Measurements from ENCODE around the gene XYLT2.

XYLT2 gene

DNA sequence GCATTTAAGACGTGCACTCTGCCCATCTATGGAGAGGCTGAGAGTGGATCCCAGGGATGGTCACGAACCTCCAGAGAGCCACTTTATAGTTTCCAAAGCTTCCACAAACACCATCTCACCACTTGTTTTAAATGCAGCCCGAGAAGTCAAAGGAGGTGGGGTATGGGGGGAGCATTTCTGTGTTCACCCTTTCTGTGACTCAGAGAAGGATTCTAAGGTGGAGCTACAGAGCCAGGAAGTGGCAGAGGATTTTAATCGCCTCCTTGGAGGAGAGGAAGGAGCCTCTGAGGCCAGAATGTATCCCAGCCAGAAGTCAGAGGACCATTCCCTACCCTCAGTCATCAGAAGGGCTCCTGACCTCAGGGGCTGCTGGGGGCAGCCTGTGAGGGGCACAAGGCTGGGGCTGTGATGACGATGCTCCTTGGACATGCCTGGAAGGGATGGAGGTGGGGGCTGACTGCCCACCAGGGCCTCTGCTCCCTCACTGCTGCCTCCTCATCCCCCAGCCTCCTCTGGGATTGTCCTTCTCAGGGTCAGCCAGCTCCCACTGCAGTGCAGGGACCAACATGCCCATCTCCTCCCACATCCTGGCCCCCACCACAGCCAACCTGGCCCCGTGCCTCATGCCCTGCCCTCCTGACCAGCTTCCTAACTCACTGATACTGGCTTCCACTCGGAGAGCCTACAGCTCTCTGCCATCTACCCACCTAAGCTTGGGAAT is 2.8 kb downstream of the XYLT2 start:
- DNase-seq (ENCODE audit: low read depth, low spot score), result no peak

GRCh38 chr17:50349243-50349600 is 3.3 kb downstream of the XYLT2 start:
- no peak for DNase-seq (ENCODE audit: low read depth, low spot score)

DNA sequence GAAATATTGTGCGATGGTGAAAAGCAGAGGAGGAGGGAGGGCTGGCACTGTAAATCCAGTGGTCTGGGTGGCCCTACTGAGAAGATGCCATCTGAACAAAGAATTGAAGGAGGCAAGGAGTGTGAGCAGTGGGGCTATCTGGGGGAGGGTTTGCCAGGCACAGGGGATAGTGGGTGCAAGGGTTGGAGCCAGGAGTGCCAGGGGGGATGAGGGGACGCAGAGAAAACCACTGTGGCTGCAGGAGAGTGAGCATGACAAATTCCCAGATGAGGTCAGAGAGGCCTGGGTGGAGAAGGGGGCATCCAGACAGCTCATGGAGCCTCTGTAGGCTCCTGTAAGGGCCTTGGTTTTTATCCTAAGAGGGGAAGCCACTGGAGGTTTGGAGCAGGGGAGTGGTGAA is 4.8 kb downstream of the XYLT2 start:
- DNase-seq (ENCODE audit: low read depth, low spot score), result no peak

DNA sequence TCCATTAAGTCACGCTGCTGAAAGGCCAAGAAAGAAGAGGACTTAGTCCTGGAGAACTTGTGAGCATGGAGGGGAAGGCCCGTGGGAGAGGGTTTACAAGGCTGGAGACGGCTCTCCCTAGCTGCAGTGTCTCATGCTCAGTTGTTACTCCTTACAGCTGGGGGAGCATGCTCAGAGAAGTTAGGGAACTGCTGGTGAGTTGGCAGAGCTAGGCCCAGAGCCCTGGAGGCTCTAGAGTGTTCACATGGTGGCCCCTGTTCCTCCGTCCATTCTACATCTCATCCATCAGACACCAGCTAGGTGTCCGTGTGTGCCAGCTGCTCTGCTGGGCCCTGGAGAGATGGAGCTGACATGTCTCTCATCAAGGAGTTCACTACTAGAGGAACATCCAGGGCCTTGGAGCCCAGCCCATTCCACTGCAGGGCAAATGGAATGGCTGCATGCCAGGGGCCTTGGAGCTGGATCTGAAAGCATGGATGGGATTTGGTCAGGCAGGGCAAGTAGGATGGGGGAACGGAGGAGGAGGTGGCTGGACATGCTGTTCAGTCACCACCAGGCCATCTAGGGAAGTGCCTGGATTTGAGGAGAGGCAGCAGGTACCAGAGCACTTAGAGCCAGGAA is 6.3 kb downstream of the XYLT2 start:
- no peak for DNase-seq (ENCODE audit: low read depth, low spot score)

GRCh38 chr17:50352693-50353599 is 7.0 kb downstream of the XYLT2 start:
- DNase-seq (ENCODE audit: low read depth, low spot score), result no peak

GRCh38 chr17:50353600-50354195 is 7.8 kb downstream of the XYLT2 start:
- DNase-seq (ENCODE audit: low read depth, low spot score), result no peak

DNA sequence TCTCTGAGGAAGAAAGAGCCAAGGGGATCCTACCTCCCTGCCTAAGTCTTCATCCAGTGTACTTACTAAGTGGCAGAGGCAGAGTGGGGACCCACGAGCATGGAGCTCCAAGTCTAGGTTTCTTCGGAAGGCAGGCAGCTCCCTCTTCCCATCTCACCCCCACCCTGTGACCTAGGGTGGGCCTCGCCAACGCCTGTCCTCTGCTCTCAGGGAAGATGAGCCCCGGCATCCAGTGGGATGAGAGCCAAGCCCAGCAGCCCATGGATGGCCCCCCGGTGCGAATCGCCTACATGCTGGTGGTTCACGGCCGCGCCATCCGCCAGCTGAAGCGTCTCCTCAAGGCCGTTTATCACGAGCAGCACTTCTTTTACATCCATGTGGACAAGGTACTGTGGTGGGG is 8.3 kb downstream of the XYLT2 start:
- no peak for DNase-seq (ENCODE audit: low read depth, low spot score)

DNA sequence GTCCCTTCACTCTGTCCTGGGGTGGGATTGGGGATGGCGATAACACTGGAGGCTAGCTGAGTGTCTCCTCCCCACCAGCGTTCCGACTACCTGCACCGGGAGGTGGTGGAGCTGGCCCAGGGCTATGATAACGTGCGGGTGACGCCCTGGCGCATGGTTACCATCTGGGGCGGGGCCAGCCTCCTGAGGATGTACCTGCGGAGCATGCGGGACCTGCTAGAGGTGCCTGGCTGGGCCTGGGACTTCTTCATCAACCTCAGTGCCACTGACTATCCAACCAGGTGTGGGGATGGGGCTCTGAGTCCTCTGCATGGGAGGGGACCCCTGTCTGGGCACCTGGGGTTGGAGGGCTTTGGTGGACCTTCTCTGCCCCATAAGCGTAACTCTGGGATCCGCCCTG is 8.8 kb downstream of the XYLT2 start:
- no peak for DNase-seq (ENCODE audit: low read depth, low spot score)

GRCh38 chr17:50355336-50355700 is 9.4 kb downstream of the XYLT2 start:
- no peak for DNase-seq (ENCODE audit: low read depth, low spot score)

DNA sequence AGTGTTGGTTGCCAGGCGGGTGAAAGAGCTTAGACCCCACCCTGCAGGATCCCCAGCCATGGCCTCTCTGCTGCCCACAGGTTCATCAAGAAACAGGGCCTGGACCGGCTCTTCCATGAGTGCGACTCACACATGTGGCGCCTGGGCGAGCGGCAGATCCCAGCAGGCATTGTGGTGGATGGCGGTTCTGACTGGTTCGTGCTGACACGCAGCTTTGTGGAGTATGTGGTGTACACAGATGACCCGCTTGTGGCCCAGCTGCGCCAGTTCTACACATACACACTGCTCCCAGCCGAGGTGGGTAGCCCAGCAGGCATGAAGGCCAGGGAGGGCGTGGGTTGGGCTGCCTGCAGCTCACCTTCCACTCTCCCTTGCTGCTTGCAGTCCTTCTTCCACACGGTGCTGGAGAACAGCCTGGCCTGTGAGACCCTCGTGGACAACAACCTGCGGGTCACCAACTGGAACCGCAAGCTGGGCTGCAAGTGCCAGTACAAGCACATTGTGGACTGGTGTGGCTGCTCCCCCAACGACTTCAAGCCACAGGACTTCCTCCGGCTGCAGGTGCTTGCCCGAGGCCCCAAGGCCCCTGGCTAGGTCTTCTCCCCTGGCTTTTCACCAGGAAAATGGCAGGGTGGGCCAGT is 9.9 kb downstream of the XYLT2 start:
- DNase-seq (ENCODE audit: low read depth, low spot score), result no peak

DNA sequence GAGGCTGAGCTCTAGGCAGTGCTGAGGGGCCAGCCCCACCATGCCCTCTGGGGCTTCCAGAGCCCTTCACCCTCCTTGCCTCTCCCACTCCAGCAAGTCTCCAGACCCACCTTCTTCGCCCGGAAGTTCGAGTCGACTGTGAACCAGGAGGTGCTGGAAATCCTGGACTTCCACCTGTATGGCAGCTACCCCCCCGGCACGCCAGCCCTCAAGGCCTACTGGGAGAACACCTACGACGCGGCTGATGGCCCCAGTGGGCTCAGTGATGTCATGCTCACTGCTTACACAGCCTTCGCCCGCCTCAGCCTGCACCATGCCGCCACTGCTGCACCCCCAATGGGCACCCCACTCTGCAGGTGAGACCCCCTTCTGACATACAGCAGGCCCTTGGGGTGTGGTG is 10.5 kb downstream of the XYLT2 start:
- no peak for DNase-seq (ENCODE audit: low read depth, low spot score)

GRCh38 chr17:50356892-50357510 is 11.1 kb downstream of the XYLT2 start:
- no peak for DNase-seq (ENCODE audit: low read depth, low spot score)

DNA sequence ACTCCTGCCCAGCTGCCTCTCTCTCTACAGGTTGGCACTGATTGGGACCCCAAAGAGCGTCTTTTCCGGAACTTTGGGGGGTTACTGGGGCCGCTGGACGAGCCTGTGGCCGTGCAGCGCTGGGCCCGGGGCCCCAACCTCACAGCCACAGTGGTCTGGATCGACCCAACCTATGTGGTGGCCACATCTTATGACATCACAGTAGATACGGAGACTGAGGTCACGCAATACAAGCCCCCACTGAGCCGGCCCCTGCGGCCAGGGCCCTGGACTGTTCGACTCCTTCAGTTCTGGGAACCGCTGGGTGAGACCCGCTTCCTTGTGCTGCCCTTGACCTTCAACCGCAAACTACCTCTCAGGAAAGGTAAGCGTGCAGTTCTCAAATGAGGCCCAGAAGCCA is 12.3 kb downstream of the XYLT2 start:
- DNase-seq (ENCODE audit: low read depth, low spot score), result no peak

DNA sequence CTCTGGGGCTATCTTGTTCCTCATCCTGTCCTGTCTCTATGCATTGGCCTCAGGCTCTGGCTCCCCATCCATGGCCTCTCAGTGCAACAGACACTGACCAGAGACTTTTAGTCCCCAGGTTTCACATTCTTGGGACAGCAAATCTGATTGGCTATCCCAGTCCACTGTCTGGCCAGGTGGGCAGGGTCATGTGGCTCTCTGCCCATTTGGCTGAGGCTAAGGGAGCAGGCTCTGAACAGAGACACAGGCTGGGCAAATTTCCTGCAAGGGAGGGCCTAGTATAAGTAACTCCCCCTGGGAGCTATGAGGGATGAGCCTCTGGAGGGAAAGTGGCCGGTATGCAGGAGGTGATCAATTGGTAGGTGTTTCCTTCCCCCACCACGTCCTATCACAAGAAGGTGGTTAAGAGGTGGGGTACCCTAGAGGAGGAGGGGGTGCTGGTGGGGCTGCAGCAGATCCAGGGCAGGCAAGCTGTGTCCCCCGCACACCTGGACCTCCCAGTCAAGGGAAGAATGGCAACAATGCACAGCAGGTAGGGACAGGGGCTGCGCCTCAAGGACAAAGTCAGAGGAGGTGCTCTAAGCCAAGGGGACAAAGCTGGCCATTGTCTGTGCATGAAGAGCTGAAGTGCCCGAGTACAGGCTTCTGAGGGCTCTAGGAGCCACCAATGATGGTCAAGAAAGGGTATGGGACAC is 13.2 kb downstream of the XYLT2 start:
- DNase-seq (ENCODE audit: low read depth, low spot score), result no peak

DNA sequence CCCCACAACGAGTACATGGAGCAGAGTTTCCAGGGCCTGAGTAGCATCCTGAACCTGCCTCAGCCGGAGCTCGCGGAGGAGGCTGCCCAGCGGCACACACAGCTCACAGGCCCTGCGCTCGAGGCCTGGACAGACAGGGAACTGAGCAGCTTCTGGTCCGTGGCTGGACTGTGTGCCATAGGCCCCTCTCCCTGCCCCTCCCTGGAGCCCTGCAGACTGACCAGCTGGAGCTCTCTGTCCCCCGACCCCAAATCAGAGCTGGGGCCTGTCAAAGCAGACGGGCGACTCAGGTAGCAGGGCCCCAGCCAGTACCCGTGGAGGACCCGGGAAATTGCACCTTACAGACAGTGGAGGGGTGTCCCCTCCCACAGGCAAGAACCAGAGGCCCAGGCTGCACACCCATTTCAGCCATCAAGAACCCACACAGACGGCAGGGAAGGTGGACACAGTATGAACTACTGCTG is 14.1 kb downstream of the XYLT2 start:
- DNase-seq (ENCODE audit: low read depth, low spot score), result no peak

DNA sequence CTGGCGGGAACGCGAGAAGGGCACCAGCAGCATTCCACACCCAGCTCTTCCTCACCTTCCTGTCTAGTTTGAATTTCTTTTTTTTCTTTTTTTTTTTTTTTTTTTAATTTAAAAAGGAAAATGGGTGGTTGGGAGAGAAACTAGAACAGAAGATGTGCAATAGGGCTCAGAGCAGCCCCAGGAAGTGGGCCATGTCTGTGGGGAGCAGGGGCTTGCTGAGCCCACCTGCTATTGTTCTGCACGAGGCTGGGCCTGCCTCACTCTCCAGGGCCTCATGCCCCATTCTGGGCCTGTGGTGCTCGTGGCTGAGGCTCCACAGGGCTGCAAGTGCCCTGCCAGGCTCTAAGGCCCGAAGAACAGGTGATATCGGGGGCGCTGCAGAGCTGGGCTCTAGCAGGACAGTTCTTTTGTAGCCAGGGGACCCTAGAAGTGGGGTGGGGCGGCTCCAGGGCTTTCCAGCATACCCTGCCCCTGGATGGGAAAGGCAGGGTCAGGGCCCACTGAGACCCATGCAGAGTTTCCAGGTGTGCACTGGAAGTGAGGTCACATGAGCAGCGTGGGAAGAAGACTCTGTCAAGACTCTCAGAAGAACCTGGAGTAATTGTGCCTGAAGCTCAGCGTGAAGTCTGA is 14.7 kb downstream of the XYLT2 start:
- DNase-seq (ENCODE audit: low read depth, low spot score), result no peak

GRCh38 chr17:50361561-50362480 is 15.9 kb downstream of the XYLT2 start:
- no peak for DNase-seq (ENCODE audit: low read depth, low spot score)

- DNase-seq (ENCODE audit: low read depth, low spot score), result no peak
These were observed 16.7 kb downstream of the XYLT2 start for GRCh38 chr17:50362661-50363060.

Measured in activated naive CD8-positive, alpha-beta T cell treated with anti-CD3 and anti-CD28 coated beads, Interleukin-2, amount 50 U/mL, for 16 hours (primary cell).